ENCODE data around the gene VPS35L. TPM values are rescaled to one million over a fixed set of nuclear protein-coding genes. Genes with fewer than 3 reads are reported as not detected.

VPS35L gene
- total and polyA plus RNA-seq, 2 experiments from 2014 or later, result 48.0 to 54.6 TPM

GRCh38 chr16:19722269-19722952, 166.9 kb downstream of the VPS35L start:
- Histone ChIP-seq H3K9me2 (ENCODE audit: insufficient read depth) (no peaks in the 10 kb centered on the region), H3K4me1 (ENCODE audit: insufficient read depth) (peaks cover 13% of the 10 kb centered on the region), H2AFZ (no peak overlapping the region), H3K79me2 (replicated peaks; ENCODE audit: insufficient read depth) (peaks cover 25% of the 10 kb centered on the region), H3K27ac (ENCODE audit: low read depth) (no peak overlapping the region), H4K20me1 (replicated peaks; ENCODE audit: insufficient read depth) (no peaks in the 10 kb centered on the region), H3K27me3 (ENCODE audit: insufficient read depth) (no peaks in the 10 kb centered on the region), H3K36me3 (ENCODE audit: insufficient read depth) (no peaks in the 10 kb centered on the region), H3K4me2 (no peak overlapping the region), H3F3A (replicated peaks; ENCODE audit: low read depth) (peaks cover 13% of the 10 kb centered on the region; the same call in 1 of the 2 replicates), H3K4me3 (no peak overlapping the region)
- Mint-ChIP-seq H3K27me3 (ENCODE audit: insufficient read depth, low read depth, poor library complexity) (peaks cover 7% of the 10 kb centered on the region), H3K4me1 (peaks cover 25% of the 10 kb centered on the region), H3K4me3 (no peak overlapping the region), H3K9me3 (no peaks in the 10 kb centered on the region), H3K36me3 (ENCODE audit: low read depth) (peaks cover 3% of the 10 kb centered on the region; the same call in 2 of the 3 replicates), H3K27ac (no peak overlapping the region)
- TF ChIP-seq, protein P1, sequence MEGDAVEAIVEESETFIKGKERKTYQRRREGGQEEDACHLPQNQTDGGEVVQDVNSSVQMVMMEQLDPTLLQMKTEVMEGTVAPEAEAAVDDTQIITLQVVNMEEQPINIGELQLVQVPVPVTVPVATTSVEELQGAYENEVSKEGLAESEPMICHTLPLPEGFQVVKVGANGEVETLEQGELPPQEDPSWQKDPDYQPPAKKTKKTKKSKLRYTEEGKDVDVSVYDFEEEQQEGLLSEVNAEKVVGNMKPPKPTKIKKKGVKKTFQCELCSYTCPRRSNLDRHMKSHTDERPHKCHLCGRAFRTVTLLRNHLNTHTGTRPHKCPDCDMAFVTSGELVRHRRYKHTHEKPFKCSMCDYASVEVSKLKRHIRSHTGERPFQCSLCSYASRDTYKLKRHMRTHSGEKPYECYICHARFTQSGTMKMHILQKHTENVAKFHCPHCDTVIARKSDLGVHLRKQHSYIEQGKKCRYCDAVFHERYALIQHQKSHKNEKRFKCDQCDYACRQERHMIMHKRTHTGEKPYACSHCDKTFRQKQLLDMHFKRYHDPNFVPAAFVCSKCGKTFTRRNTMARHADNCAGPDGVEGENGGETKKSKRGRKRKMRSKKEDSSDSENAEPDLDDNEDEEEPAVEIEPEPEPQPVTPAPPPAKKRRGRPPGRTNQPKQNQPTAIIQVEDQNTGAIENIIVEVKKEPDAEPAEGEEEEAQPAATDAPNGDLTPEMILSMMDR (conservative IDR thresholded peaks at IDR 0.05; ENCODE audit: low read depth in 2 of 2), result no peak
- TF ChIP-seq EZH2 (IDR thresholded peaks at IDR 0.05; ENCODE audit: low read depth, unreplicated experiment) (no peak), ZNF462 (CRISPR knock-in tag; IDR thresholded peaks at IDR 0.05) (no peak), REST (IDR thresholded peaks at IDR 0.05; ENCODE audit: unreplicated experiment) (no peak), NANOG (IDR thresholded peaks at IDR 0.05; ENCODE audit: borderline replicate concordance) (no peak), ZNF331 (CRISPR knock-in tag; IDR thresholded peaks at IDR 0.05; ENCODE audit: low read depth) (no peak), STAT1 (IDR thresholded peaks at IDR 0.05; ENCODE audit: unreplicated experiment) (no peak), CREB1 (CRISPR knock-in tag; IDR thresholded peaks at IDR 0.05; ENCODE audit: low read depth) (no peak), POLR2AphosphoS5 (IDR thresholded peaks at IDR 0.05; ENCODE audit: low read depth) (no peak), EZH2phosphoT487 (IDR thresholded peaks at IDR 0.05; ENCODE audit: unreplicated experiment) (no peak), JUNB (IDR thresholded peaks at IDR 0.05; ENCODE audit: unreplicated experiment) (no peak), ZNF114 (CRISPR knock-in tag; IDR thresholded peaks at IDR 0.05) (no peak)
- TF ChIP-seq, protein P2, sequence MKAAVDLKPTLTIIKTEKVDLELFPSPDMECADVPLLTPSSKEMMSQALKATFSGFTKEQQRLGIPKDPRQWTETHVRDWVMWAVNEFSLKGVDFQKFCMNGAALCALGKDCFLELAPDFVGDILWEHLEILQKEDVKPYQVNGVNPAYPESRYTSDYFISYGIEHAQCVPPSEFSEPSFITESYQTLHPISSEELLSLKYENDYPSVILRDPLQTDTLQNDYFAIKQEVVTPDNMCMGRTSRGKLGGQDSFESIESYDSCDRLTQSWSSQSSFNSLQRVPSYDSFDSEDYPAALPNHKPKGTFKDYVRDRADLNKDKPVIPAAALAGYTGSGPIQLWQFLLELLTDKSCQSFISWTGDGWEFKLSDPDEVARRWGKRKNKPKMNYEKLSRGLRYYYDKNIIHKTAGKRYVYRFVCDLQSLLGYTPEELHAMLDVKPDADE (IDR thresholded peaks at IDR 0.05), result no peak
- no peak for DNase-seq (ENCODE audit: low spot score)
- ATAC-seq, result no peak
